K562 (cell line): ENCODE data around the gene TPSAB1. TPM values are rescaled to one million over a fixed set of nuclear protein-coding genes. Genes with fewer than 3 reads are reported as not detected.

ENCODE experiments used
- CBFB ChIP-seq: sonication (generic); formaldehyde crosslinking; IDR thresholded peaks from 2 replicates; pipeline ENCODE4 v1.4.0; 2020; ENCODE audit warnings: mild to moderate bottlenecking, missing genetic modification reagents
- CC2D1A ChIP-seq: fragments of 450-650 bp; IDR thresholded peaks from 2 replicates; pipeline ENCODE4 v1.6.1; 2017; ENCODE audit warnings: mild to moderate bottlenecking
- CEBPG ChIP-seq, 3 experiments: fragments of 200-800 bp in 1 of 3; sonication (Bioruptor generic) in 1 of 3; sonication (generic) in 1 of 3; formaldehyde crosslinking in 1 of 3; IDR thresholded peaks in 2 of 3; conservative IDR thresholded peaks in 1 of 3; 2 replicates each; pipeline versions ENCODE4 v1.6.1 to v1.8.0; 2016 to 2022; ENCODE audit warnings: missing compliant biosample characterization in 2 of 3, missing genetic modification characterization in 2 of 3, mild to moderate bottlenecking in 1 of 3, missing genetic modification reagents in 1 of 3
- CREB1 ChIP-seq, 2 experiments: sonication (generic) in 1 of 2; formaldehyde crosslinking in 1 of 2; IDR thresholded peaks; 2 replicates each; pipeline versions ENCODE4 v1.6.1 to v1.8.0; 2012 to 2022; ENCODE audit warnings: inconsistent platforms in 1 of 2, mild to moderate bottlenecking in 1 of 2, missing genetic modification reagents in 1 of 2, moderate library complexity in 1 of 2
- CXXC5 ChIP-seq: fragments of 250-450 bp; sonication (Bioruptor Pico); IDR thresholded peaks from 2 replicates; pipeline ENCODE4 v1.8.0; 2022; ENCODE audit warnings: inconsistent platforms, mild to moderate bottlenecking, moderate library complexity
- MAZ ChIP-seq, 2 experiments: fragments of 450-650 bp in 1 of 2; sonication (generic) in 1 of 2; formaldehyde crosslinking; IDR thresholded peaks in 1 of 2; conservative IDR thresholded peaks in 1 of 2; 2 replicates each; pipeline versions ENCODE4 v1.4.0 to v1.5.0; 2020; ENCODE audit warnings: mild to moderate bottlenecking in 1 of 2, missing genetic modification reagents in 1 of 2
- STAG1 ChIP-seq: sonication (generic); formaldehyde crosslinking; IDR thresholded peaks from 2 replicates; pipeline ENCODE4 v1.5.0; 2020; ENCODE audit warnings: missing genetic modification reagents, borderline replicate concordance
- TFAP4 ChIP-seq: sonication (generic); formaldehyde crosslinking; IDR thresholded peaks from 2 replicates; pipeline ENCODE4 v1.8.0; 2022; ENCODE audit warnings: missing genetic modification reagents, mild to moderate bottlenecking, moderate library complexity, borderline replicate concordance
- TOE1 ChIP-seq, 2 experiments: fragments of 450-650 bp in 1 of 2; sonication (generic) in 1 of 2; formaldehyde crosslinking in 1 of 2; IDR thresholded peaks; 2 replicates each; pipeline versions ENCODE4 v1.7.1 to v1.8.0; 2016 to 2022; ENCODE audit warnings: borderline replicate concordance in 2 of 2, mild to moderate bottlenecking in 2 of 2, antibody characterized with exemption in 1 of 2, inconsistent platforms in 1 of 2, low read depth in 1 of 2, missing genetic modification reagents in 1 of 2, moderate library complexity in 1 of 2
- VEZF1 ChIP-seq: fragments of 200-800 bp; sonication (Bioruptor generic); IDR thresholded peaks from 2 replicates; pipeline ENCODE4 v1.6.1; 2017; ENCODE audit warnings: missing genetic modification characterization, missing compliant biosample characterization
- ZBTB34 ChIP-seq: fragments of 250-450 bp; sonication (Bioruptor Pico); IDR thresholded peaks from 2 replicates; pipeline ENCODE4 v1.8.0; 2021; ENCODE audit warnings: mild to moderate bottlenecking, moderate library complexity
- polyA plus RNA-seq, 8 experiments: library from polyadenylated mRNA; depleted of rRNA in 4 of 8; stranded (reverse) in 5 of 8; unstranded in 3 of 8; fragments of >200 nt; fragmentation: Nextera tagmentation in 2 of 8; fragmentation: Illumina TruSeq in 1 of 8; extraction: Ambion mirVana in 2 of 8; extraction: Trizol in 1 of 8; gene quantifications; 2 replicates each; pipeline versions ENCODE4 v1.2.1 to v1.2.3, GENCODE V29; 2011 to 2014; ENCODE audit warnings: inconsistent platforms in 1 of 8, missing spikeins in 1 of 8
- total RNA-seq, 7 experiments: library from RNA; depleted of rRNA in 6 of 7; stranded (reverse); fragments of >200 nt in 6 of 7; fragmentation: Illumina TruSeq in 2 of 7; extraction: Trizol in 2 of 7; gene quantifications; 2 replicates each; pipeline versions ENCODE4 v1.2.1 to v1.2.3, GENCODE V29; 2011 to 2021; ENCODE audit warnings: low replicate concordance in 1 of 7

TPSAB1 gene
- total and polyA plus RNA-seq, 9 of the 15 experiments (the other 6 are each of a cell fraction or from before 2014, with no cell fraction given): not detected

DNA sequence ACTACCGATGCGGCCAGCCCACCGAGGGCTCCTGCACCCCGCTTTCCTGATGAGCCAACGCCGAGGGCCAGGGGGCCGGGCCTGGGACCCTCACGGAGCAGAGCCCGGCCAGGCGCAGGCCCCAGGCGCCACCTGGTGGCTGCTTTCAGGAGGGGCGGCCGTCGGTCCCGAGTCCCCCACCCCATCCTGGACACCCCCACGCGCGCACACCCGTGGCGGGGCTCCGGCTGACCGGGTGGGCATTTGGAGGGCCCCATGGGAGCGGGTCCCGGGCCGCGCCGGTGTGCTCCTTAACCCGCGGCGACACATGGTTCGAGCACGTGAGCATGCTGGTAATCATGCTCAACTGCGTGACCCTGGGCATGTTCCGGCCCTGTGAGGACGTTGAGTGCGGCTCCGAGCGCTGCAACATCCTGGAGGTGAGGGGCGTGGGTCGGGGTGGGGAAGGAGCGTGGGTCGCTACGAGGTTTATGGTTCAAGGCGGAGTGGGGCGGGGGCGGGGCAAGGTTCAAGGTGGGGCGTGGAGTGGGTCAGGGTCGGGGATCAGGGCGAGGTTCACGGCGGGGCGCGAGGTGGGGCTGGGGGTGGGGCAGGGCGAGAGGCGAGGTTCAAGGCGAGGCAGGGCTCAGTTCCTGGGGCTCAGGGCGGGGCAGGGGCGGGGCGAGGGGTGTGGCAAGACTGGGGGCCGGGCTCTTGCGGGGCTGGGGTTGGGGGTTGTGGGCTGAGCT, 45.7 kb upstream of the TPSAB1 start (continued):
- TF ChIP-seq TFAP4 (peak; percentile 43; the same call in 1 of the 2 replicates), VEZF1 (CRISPR knock-in tag) (peak; percentile 26), CEBPG (CRISPR knock-in tag; IDR thresholded peaks at IDR 0.05) (0 out of 2 replicates have a peak, but pooled peaks have one; percentile 20), CEBPG (tag; conservative IDR thresholded peaks at IDR 0.05 in 1 of 2, IDR thresholded peaks at IDR 0.05 in 1 of 2) (no peak), STAG1 (CRISPR knock-in tag) (peak; percentile 78; the same call in 1 of the 2 replicates), CREB1 (IDR thresholded peaks at IDR 0.05) (no peak), CREB1 (CRISPR knock-in tag; IDR thresholded peaks at IDR 0.05) (0 out of 2 replicates have a peak, but pooled peaks have one; percentile 20), CC2D1A (0 out of 2 replicates have a peak, but pooled peaks have one; percentile 31), MAZ (CRISPR knock-in tag; conservative IDR thresholded peaks at IDR 0.05 in 1 of 2, IDR thresholded peaks at IDR 0.05 in 1 of 2) (peak in 1 of 2 experiments; percentile 40; a peak in 2 of 4 replicates), CBFB (0 out of 2 replicates have a peak, but pooled peaks have one; percentile 31), ZBTB34 (no peak), TOE1 (IDR thresholded peaks at IDR 0.05; ENCODE audit: borderline replicate concordance) (no peak), TOE1 (CRISPR knock-in tag; IDR thresholded peaks at IDR 0.05; ENCODE audit: borderline replicate concordance, low read depth) (no peak), CXXC5 (CRISPR knock-in tag) (no peak)
